ENCODE results near the gene CPN2.

Gene CPN2

GRCh38 chr3:194350726-194351071 lies 429 bp downstream of the CPN2 start:
- DNase-seq: no peak

DNA sequence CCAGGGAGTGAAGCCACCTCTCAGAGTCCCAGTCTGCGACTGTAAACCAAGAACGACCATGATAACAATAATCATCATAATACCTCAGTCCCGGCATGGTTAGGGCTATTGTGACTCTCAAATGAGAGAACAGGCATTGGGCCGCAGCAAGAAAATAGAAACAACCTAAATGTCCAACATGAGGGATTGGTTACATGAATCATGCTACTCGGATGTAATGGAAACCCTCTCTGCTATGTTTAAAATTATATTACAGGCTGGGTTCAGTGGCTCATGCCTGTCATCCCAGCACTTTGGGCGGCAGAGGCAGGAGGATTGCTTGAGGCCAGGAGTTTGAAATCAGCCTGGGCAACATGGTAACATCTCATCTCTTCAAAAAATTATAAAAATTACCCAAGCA lies 2.8 kb downstream of the CPN2 start:
- DNase-seq: no peak

DNA sequence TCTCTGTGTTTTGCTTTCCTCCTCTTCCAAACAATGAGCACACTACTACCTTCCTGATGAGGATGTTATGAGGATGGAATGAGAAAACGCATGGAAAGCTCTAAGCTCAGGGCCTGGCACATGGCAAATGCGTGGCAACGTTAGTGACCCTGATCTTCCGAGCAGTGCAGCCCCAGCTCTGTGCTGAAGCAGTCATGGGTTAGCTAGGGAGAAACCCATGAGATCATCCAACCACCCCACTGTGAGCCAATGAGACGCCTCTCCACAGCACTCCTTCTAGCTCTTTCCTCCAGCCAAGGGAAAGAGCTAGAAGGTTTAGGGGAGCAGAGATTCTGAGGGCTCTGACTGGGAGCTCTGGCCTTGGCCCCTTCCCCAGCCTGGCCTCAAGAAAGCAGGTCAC lies 4.5 kb downstream of the CPN2 start:
- no peak for DNase-seq

GRCh38 chr3:194346035-194346434 lies 5.1 kb downstream of the CPN2 start:
- no peak for DNase-seq

GRCh38 chr3:194344012-194344411 lies 7.1 kb downstream of the CPN2 start:
- DNase-seq: peak in 1 of 2 experiments; percentile 15

- no peak for DNase-seq
Observed at GRCh38 chr3:194343561-194343893, 7.6 kb downstream of the CPN2 start.

DNA sequence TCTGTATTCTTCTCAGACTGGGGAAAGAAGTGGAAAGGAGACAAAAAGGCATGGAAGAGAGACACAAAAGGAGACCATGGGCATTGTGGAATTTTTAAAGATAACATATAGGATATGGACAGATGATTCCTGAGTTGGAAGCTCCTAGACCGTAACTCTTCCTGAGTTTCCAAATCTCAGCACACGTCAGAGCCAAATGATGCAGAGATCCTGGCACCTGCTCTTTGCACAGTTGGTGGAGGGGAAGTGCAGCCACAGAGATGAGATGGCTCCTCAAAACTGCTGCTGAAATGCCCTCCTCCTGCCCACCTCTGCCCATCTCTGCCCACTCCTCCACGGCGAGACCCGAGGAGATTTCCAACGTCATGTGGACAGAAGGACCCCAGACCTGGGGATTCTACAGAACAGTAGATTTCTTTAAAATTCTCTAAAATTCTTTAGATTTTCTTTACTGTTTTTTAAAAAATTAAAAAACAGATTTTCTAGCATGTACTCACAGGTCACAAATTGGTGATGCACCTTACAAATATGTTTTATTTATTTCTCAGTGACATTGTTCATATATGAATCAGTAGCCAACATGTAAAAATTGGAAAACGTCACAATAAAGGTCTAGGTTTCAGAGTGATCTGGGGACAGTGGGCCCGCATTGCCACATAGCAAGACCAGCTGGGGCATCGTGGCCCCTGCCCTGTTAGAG lies 8.1 kb downstream of the CPN2 start:
- DNase-seq: no peak

DNA sequence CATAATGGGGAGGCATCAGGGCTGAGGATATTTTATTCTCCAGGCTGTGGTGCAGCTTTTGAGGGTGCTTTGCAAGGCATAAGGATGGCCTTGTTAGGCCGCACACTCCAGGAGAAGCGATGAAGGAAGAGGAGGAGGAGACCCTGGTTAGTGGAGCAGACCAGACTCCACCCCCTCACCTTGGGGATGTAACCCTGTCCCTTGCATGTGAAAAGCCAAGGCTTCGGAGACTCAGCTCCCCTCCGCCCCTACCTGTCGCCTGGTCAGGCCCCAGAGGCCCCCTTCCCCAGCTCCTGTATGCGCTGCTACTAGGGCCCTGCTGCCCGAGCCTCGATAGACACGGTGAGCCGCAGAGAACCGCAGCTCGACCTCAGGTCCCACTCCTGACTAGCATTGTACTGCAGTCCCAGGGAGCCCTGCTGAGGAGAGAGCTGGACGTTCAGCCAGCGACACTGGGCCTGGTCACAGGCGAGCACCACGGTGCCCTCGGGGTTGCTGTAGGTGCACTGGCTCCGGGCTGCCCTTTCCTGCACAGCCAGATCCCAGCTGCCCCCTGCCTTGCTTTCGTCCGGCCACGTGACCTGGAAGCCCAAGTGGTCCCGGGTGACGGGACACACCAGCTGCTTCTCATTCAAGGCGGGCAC lies 10.2 kb downstream of the CPN2 start:
- no peak for DNase-seq

- DNase-seq: no peak
Observed at GRCh38 chr3:194339840-194340239, 11.3 kb downstream of the CPN2 start.

DNA sequence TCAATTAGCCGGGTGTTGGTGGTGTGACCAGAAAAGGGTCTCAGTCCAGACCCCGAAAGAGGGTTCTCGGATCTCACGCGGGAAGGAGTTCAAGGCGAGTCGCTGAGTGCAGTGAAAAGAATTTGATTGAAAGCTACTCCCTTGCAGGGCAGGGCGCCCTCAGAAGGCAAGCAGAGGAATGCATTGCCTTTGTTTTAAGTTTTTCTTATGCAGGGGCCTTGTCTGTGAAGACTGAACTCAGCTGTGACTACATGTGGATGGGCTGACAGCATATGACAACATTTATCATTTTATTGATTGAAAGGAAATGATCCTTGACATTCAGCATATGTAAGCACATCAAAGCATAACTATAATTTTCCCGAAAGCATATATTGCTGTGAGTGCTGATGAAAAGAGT lies 11.8 kb downstream of the CPN2 start:
- no peak for DNase-seq

DNA sequence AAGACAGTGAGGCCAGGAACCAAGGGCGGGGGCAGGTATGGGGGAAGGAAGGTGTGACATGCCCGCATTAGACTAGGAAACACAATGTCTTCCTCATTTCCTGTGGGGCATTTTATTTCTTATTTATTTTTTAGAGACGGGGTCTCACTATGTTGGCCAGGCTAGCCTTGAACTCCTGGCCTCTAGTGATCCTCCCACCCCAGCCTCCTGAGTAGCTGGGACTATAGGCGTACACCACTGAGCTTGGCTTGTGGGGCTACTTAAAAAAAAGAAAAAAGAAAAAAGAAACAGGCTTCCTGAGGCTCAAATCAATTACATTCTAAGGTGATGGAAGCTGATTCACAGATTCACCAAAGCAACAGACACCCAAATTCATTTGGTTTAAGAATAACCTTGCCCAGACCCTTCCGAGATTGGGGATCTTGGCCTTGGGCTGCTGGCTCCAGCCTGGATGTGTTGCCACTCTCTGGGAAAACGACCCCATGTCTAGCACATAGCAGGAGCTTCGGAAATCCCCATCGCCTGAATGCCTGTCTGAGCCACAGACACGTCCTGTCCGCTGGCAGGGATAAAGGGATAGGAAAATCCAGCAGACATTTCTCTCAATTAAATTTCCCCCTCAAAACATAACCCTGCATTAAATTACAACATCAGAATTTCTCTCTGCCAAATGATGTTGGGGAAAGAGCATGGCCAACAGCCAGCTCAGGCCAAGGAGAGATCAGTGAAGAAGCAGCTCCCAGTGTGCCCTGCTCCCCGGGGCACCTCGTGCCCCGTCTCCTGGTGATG lies 13.0 kb downstream of the CPN2 start:
- no peak for DNase-seq

DNA sequence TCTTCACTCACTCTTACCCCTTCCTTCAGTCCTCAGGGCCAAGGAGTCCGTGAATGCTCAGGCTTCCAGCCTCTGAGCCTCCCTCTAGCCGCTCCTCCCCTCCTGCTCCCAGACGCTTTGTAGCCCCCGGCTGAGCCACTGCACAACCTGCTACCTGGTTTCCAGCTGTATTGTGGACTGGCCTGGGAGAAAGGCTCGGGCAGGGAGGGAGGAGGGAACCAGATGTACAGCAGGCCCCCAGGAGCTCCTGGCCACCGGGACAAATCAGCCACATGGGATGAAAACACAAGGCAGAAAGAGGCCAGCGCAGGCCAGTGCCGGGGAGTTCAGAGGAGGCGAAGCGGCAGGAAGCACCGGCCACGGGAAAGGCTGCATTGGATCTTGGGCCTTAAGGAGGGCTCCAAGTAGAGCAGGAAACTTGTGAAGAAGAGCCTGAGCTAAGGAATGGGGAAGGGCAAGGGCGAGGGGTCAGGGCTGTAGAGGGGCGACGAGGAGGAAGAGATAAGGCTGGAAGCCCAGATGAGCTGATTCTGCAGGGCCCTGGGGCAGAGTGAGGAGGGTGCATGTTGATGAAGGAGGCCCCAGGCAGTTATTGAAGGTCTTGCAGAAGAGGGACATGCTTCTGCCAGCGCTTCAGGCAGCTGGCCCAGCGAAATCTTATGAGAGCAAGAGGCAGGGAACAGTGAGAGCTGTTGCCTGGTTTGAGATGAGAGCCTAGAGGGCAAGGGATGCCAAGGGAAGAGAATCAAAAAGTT lies 14.3 kb downstream of the CPN2 start:
- DNase-seq: no peak

- DNase-seq: no peak
Observed at GRCh38 chr3:194333981-194334320, 17.2 kb downstream of the CPN2 start.

DNA sequence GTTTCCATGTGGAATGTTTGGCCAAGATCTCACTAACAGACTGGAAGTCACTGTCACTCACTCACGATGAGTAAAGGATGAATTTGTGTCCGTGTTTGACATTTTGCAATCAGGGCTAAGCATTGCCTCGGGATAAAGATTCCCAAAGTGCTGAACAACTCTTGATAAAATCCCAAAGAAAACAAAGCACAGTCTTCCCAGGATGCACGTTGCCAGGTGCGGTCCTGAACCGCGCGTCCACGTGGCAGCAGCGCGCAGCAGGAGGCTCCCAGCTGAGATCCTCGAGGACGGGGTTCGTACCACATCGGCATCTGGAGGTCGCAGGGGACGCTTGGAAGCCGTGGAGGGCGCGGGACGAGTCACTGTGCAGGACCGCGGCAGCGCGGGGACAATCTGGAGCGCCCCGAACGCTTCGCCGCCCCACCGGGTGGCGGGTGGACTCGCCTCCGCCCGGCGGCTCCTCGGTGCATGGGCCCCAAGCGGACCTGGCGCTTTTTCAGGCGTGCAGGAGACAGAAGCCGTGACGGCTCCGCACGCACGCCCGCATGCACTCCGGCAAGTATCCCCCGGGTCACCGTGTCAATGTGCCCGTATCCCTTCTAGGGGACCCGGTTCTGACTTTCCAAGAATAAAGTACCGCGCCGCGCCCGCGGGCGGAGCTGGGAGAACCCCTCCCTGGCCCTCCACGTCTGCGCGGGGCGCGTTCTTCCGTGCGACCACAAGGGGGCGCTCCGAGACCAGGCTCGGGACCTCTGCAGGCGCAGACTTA lies 17.7 kb downstream of the CPN2 start:
- DNase-seq: no peak

DNA sequence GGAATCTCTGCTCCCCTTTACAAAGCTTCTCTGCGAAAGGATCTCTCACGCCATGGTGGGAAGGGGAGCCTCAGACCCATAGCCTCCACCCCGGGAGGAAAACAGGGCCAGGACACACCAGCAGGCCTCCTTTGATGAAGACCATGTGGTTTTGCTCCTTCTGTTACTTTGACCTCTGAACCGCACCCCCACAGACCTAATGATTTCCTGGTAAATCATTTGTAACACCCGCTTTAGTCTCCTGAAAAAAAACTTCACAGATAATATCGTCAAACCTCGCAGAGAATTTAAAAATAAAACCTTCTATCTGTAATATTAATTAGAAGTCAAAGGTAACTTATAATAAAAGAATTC lies 18.3 kb downstream of the CPN2 start:
- DNase-seq: no peak

- DNase-seq: no peak
Observed at GRCh38 chr3:194330579-194330978, 20.5 kb downstream of the CPN2 start.

- no peak for DNase-seq
Observed at GRCh38 chr3:194330160-194330559, 21.0 kb downstream of the CPN2 start.

GRCh38 chr3:194329583-194329965 lies 21.6 kb downstream of the CPN2 start:
- DNase-seq: no peak

DNA sequence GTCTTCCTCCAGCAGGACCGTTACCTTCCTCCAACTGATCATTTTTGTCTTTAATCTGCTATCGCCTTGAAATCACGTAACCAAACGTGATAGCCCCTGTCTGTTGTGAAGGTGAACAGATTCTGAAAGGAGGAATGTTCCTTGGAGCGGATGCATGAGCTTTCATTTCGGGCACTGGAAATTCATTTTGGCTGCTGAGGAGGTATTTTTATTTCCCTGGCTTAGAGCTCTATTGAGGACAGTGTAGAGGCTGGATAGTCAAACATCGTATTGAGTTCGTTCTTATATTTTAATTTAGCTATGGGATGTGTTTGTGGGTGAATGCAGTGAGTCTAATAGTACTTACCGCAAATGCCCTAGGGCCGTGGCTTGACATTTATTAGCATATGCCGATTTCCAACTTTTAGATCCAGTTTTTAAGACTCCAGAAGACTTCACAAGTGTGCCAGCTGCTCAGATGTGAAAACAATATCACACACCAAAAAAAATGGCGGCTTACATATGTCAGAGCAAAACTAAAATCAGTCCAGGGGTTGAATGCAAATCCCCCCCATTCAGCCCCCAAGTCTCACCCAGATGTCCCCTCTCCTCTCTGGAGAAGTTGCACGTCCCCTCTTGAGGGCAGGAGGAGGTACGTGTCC lies 22.1 kb downstream of the CPN2 start:
- no peak for DNase-seq

GRCh38 chr3:194328053-194328657 lies 23.0 kb downstream of the CPN2 start:
- no peak for DNase-seq

DNA sequence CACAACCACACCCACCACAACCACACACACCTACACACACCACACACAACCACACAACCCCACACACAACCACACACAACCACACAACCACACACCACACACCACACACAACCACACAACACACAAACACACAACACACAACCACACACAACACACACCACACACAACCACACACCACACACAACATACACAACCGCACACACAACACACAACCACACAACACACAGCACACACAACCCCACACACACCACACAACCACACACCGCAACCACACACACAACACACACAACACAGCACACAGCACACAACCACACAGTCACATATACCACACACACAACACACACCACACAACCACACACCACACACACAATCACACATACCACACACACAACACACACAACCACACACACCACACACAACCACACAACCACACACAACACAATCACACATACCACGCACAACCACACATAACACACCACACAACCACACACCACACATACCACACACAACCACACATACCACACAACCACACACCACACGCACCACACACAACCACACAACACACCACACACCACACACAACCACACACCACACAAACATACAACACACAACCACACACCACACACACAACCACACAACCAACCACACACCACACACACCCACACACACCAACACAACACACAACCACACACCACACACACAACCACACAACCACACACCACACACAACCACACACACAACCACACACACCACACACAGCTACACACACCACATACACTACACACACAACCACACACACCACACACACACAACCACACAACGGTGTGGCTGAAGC lies 23.7 kb downstream of the CPN2 start:
- DNase-seq: no peak

DNA sequence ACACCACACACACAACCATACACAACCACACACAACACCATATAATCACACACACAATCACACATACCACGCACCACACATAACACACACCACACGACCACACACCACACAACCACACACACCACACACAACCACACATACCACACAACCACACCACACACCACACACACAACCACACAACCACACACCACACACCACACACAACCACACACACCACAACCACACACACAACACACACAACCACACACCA lies 24.2 kb downstream of the CPN2 start:
- no peak for DNase-seq
